Measurements from ENCODE around the gene FN3K. TPM values are rescaled to one million over a fixed set of nuclear protein-coding genes. Genes with fewer than 3 reads are reported as not detected.

FN3K gene
- total and polyA plus RNA-seq, 2 of the 13 experiments (the other 11 are each of a cell fraction or from before 2014, with no cell fraction given): 3.5 to 12.2 TPM

DNA sequence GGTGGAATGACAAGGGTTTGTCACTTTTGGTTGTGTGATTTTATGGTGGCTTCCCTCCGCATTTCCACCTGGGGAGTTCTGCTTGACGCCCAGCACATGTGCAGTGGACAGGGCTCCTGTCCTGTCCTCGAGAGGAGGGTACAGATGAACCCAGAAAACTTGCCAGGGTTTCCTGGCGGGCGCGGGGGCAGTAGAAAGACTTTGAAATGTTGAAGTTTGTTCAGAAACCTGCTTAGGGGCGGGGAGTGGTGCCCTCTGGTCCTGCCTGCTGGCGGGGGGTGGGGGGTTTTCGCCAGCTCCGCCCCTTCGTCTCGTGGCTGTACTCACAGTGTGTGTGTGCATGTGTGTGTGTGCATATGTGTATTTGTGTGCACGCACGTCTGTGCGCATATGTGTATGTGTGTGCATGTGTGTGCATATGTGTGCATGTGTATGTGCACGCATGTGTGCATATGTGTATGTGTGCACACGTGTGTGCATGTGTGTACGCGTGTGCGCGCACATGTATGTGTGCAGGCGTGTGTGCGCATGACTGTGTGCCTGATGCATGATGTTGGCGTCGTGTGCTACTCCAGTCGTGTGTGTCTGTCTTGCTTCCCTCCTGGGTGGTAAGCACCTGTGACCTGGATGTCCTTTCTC lies 12.1 kb upstream of the FN3K start:
- no peaks in the 10 kb centered on the region for H3K27me3 ChIP-seq (ENCODE audit: control insufficient read depth in 1 of 2, insufficient read depth in 2 of 2, low read length in 2 of 2)
- no peak overlapping the region for H3K4me2 ChIP-seq (ENCODE audit: low read depth, low read length)
- peaks cover 17 to 53% of the 10 kb centered on the region in 2 experiments for H3K36me3 ChIP-seq (replicated peaks in 1 of 2; ENCODE audit: control insufficient read depth in 1 of 2, insufficient read depth in 2 of 2, low read length in 2 of 2)
- BruUV-seq (replicated peaks): no TSS peak
- no peaks in the 10 kb centered on the region for H3K9me3 ChIP-seq (ENCODE audit: low read length)
- POLR2A ChIA-PET: no interaction called here
- CTCF ChIA-PET (ENCODE audit: low intra/inter-chr PET ratio, low total read pairs): no interaction called here
- no peak overlapping the region for H3K9ac ChIP-seq (ENCODE audit: insufficient read depth, low read depth, low read length)
- peaks cover 1% of the 10 kb centered on the region for H3K4me1 ChIP-seq (ENCODE audit: insufficient read depth, low read length)
- H3K27ac ChIP-seq (ENCODE audit: extremely low read length, insufficient read depth, low read length): no peak overlapping the region
- H2AFZ ChIP-seq (ENCODE audit: low read length): no peak overlapping the region
- H3K79me2 ChIP-seq (ENCODE audit: insufficient read depth, low read length): no peaks in the 10 kb centered on the region
- intact Hi-C loops (cut with micrococcal nuclease; ENCODE audit: unreplicated experiment) (no loop called here), in situ Hi-C loops (cut with HindIII; ENCODE audit: extremely low pct_ligation_motif_present, low pct_unique_long_range_greater_than_20kb) (no loop called here)
- no peak overlapping the region for H3K4me3 ChIP-seq (replicated peaks in 1 of 3; ENCODE audit: insufficient read depth in 1 of 3, low read depth in 2 of 3, low read length in 3 of 3)
- DNase-seq (ENCODE audit: low spot score) (no peak), FAIRE-seq (peak; percentile 30), ATAC-seq (no peak)
- no peaks in the 10 kb centered on the region for H4K20me1 ChIP-seq (ENCODE audit: insufficient read depth, low read length)
- 90% methylated on average over 26 of the region's 26 CpGs for WGBS (ENCODE audit: low lambda C conversion rate)
- TF ChIP-seq ZNF589 (CRISPR knock-in tag; conservative IDR thresholded peaks at IDR 0.05) (0 out of 2 replicates have a peak, but pooled peaks have one; percentile 32), PCBP2 (optimal IDR thresholded peaks at IDR 0.05; ENCODE audit: low read depth, low read length, poor library complexity, severe bottlenecking) (no peak), CHD4 (IDR thresholded peaks at IDR 0.05; ENCODE audit: borderline replicate concordance, low read length) (no peak), TBL1XR1 (IDR thresholded peaks at IDR 0.05; ENCODE audit: borderline replicate concordance, low read length, partially characterized antibody) (no peak), POLR2A (IDR thresholded peaks at IDR 0.05; ENCODE audit: insufficient read depth in 1 of 2, low read depth in 2 of 2, low read length in 2 of 2) (0 out of 4 replicates have a peak, but pooled peaks of 1 of the 2 experiments have one; percentile 24), ARNTL (CRISPR knock-in tag; IDR thresholded peaks at IDR 0.05) (no peak), SAP130 (CRISPR knock-in tag; IDR thresholded peaks at IDR 0.05; ENCODE audit: low read depth) (no peak), NPAS2 (CRISPR knock-in tag; IDR thresholded peaks at IDR 0.05; ENCODE audit: borderline replicate concordance) (no peak), ZZZ3 (CRISPR knock-in tag; IDR thresholded peaks at IDR 0.05; ENCODE audit: borderline replicate concordance) (no peak), ZNF343 (CRISPR knock-in tag; IDR thresholded peaks at IDR 0.05) (no peak)
- TF ChIP-seq, protein P1, sequence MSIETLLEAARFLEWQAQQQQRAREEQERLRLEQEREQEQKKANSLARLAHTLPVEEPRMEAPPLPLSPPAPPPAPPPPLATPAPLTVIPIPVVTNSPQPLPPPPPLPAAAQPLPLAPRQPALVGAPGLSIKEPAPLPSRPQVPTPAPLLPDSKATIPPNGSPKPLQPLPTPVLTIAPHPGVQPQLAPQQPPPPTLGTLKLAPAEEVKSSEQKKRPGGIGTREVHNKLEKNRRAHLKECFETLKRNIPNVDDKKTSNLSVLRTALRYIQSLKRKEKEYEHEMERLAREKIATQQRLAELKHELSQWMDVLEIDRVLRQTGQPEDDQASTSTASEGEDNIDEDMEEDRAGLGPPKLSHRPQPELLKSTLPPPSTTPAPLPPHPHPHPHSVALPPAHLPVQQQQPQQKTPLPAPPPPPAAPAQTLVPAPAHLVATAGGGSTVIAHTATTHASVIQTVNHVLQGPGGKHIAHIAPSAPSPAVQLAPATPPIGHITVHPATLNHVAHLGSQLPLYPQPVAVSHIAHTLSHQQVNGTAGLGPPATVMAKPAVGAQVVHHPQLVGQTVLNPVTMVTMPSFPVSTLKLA (IDR thresholded peaks at IDR 0.05): peak; percentile 74
- TF ChIP-seq, protein P2, sequence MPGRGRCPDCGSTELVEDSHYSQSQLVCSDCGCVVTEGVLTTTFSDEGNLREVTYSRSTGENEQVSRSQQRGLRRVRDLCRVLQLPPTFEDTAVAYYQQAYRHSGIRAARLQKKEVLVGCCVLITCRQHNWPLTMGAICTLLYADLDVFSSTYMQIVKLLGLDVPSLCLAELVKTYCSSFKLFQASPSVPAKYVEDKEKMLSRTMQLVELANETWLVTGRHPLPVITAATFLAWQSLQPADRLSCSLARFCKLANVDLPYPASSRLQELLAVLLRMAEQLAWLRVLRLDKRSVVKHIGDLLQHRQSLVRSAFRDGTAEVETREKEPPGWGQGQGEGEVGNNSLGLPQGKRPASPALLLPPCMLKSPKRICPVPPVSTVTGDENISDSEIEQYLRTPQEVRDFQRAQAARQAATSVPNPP (CRISPR knock-in tag; IDR thresholded peaks at IDR 0.05): no peak
- TF ChIP-seq, protein P3, sequence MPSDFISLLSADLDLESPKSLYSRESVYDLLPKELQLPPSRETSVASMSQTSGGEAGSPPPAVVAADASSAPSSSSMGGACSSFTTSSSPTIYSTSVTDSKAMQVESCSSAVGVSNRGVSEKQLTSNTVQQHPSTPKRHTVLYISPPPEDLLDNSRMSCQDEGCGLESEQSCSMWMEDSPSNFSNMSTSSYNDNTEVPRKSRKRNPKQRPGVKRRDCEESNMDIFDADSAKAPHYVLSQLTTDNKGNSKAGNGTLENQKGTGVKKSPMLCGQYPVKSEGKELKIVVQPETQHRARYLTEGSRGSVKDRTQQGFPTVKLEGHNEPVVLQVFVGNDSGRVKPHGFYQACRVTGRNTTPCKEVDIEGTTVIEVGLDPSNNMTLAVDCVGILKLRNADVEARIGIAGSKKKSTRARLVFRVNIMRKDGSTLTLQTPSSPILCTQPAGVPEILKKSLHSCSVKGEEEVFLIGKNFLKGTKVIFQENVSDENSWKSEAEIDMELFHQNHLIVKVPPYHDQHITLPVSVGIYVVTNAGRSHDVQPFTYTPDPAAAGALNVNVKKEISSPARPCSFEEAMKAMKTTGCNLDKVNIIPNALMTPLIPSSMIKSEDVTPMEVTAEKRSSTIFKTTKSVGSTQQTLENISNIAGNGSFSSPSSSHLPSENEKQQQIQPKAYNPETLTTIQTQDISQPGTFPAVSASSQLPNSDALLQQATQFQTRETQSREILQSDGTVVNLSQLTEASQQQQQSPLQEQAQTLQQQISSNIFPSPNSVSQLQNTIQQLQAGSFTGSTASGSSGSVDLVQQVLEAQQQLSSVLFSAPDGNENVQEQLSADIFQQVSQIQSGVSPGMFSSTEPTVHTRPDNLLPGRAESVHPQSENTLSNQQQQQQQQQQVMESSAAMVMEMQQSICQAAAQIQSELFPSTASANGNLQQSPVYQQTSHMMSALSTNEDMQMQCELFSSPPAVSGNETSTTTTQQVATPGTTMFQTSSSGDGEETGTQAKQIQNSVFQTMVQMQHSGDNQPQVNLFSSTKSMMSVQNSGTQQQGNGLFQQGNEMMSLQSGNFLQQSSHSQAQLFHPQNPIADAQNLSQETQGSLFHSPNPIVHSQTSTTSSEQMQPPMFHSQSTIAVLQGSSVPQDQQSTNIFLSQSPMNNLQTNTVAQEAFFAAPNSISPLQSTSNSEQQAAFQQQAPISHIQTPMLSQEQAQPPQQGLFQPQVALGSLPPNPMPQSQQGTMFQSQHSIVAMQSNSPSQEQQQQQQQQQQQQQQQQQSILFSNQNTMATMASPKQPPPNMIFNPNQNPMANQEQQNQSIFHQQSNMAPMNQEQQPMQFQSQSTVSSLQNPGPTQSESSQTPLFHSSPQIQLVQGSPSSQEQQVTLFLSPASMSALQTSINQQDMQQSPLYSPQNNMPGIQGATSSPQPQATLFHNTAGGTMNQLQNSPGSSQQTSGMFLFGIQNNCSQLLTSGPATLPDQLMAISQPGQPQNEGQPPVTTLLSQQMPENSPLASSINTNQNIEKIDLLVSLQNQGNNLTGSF (CRISPR knock-in tag; IDR thresholded peaks at IDR 0.05): no peak
- TF ChIP-seq, protein P4, sequence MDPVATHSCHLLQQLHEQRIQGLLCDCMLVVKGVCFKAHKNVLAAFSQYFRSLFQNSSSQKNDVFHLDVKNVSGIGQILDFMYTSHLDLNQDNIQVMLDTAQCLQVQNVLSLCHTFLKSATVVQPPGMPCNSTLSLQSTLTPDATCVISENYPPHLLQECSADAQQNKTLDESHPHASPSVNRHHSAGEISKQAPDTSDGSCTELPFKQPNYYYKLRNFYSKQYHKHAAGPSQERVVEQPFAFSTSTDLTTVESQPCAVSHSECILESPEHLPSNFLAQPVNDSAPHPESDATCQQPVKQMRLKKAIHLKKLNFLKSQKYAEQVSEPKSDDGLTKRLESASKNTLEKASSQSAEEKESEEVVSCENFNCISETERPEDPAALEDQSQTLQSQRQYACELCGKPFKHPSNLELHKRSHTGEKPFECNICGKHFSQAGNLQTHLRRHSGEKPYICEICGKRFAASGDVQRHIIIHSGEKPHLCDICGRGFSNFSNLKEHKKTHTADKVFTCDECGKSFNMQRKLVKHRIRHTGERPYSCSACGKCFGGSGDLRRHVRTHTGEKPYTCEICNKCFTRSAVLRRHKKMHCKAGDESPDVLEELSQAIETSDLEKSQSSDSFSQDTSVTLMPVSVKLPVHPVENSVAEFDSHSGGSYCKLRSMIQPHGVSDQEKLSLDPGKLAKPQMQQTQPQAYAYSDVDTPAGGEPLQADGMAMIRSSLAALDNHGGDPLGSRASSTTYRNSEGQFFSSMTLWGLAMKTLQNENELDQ (CRISPR knock-in tag; IDR thresholded peaks at IDR 0.05; ENCODE audit: borderline replicate concordance): no peak
